ENCODE measurements around the gene CAVIN2.

- TF ChIP-seq CTCF (IDR thresholded peaks at IDR 0.05; ENCODE audit: insufficient read depth, low read length, poor library complexity, severe bottlenecking) (no peak), EZH2phosphoT487 (conservative IDR thresholded peaks at IDR 0.05; ENCODE audit: low read length) (no peak)
These were observed 6.0 kb downstream of the CAVIN2 start for GRCh38 chr2:191840921-191841320.

Measured in SU-DHL-6 (cell line).